ENCODE results near the gene STAT6.

The STAT6 gene

GRCh38 chr12:57049119-57049446, 62.1 kb downstream of the STAT6 start:
- TF ChIP-seq CTCF (IDR thresholded peaks at IDR 0.05; ENCODE audit: control extremely low read depth, extremely low read depth, low read depth, missing control alignments) = no peak
- ChIA-PET CTCF (interaction anchor here (1.2 to 7.3 kb wide), 7 partner anchors 8 to 40 kb away, joined by 4 to 64 read pairs (median 7); no protein-coding TSS in a partner anchor), POLR2A (interaction anchor here (0.6 kb wide), 1 partner anchor 594 kb away, joined by 4 read pairs; no protein-coding TSS in a partner anchor)
- DNase-seq (ENCODE audit: extremely low spot score) = no peak

GRCh38 chr12:57048423-57049118, 62.6 kb downstream of the STAT6 start:
- POLR2A ChIA-PET = no interaction called here

GRCh38 chr12:57047981-57048380, 63.2 kb downstream of the STAT6 start:
- POLR2A ChIA-PET = no interaction called here
- CTCF ChIA-PET = interaction anchor here (0.8 to 7.3 kb wide), 8 partner anchors 8 to 77 kb away, joined by 3 to 64 read pairs (median 6); no protein-coding TSS in a partner anchor
- no peak for TF ChIP-seq CTCF (IDR thresholded peaks at IDR 0.05; ENCODE audit: control extremely low read depth, extremely low read depth, low read depth, missing control alignments)
- DNase-seq (ENCODE audit: extremely low spot score) = no peak

More at GRCh38 chr12:57048423-57049118, 62.6 kb downstream of the STAT6 start:
- CTCF ChIA-PET = interaction anchor here (1.2 to 7.3 kb wide), 10 partner anchors 8 to 76 kb away, joined by 3 to 64 read pairs (median 6); no protein-coding TSS in a partner anchor
- TF ChIP-seq CTCF (IDR thresholded peaks at IDR 0.05; ENCODE audit: control extremely low read depth, extremely low read depth, low read depth, missing control alignments) = no peak
- DNase-seq (ENCODE audit: extremely low spot score) = no peak

GRCh38 chr12:57046947-57047890, 63.9 kb downstream of the STAT6 start:
- ChIA-PET CTCF (interaction anchor here (0.8 to 7.3 kb wide), 12 partner anchors 9 to 77 kb away, joined by 3 to 64 read pairs (median 6); partner anchors contain the start of gene STAT6), POLR2A (no interaction called here)
- DNase-seq (ENCODE audit: extremely low spot score) = no peak
- no peak for TF ChIP-seq CTCF (IDR thresholded peaks at IDR 0.05; ENCODE audit: control extremely low read depth, extremely low read depth, low read depth, missing control alignments)

- DNase-seq (ENCODE audit: extremely low spot score) = no peak
- no peak for TF ChIP-seq CTCF (IDR thresholded peaks at IDR 0.05; ENCODE audit: control extremely low read depth, extremely low read depth, low read depth, missing control alignments)
- CTCF ChIA-PET = interaction anchor here (0.7 to 7.3 kb wide), 7 partner anchors 11 to 66 kb away, joined by 3 to 64 read pairs (median 3); partner anchors contain the start of gene STAT6
- POLR2A ChIA-PET = no interaction called here
Observed at GRCh38 chr12:57046086-57046791, 64.9 kb downstream of the STAT6 start.

Measured in GM10248 (cell line).